T-helper 2 cell treated with Interferon-gamma antibody and Interleukin-4, amounts not matched to agents 5 μg/mL and 100 μg/mL, for 36 hours (primary cell): ENCODE measurements around the gene BMP5.

Experiments used
- DNase-seq: peaks from one replicate; pipeline ENCODE4 v3.0.0; 2021; ENCODE audit warnings: low spot score
- H3K27ac Mint-ChIP-seq: one replicate; pipeline ENCODE4 v1.8.0; 2021; ENCODE audit warnings: mild to moderate bottlenecking, mixed read lengths
- H3K27me3 Mint-ChIP-seq: one replicate; pipeline ENCODE4 v1.8.0; 2021; ENCODE audit warnings: low read depth, mixed read lengths
- H3K36me3 Mint-ChIP-seq: one replicate; pipeline ENCODE4 v1.8.0; 2021; ENCODE audit warnings: low read depth, mixed read lengths
- H3K4me1 Mint-ChIP-seq: one replicate; pipeline ENCODE4 v1.8.0; 2021; ENCODE audit warnings: low read depth, mixed read lengths
- H3K4me3 Mint-ChIP-seq: one replicate; pipeline ENCODE4 v1.8.0; 2022; ENCODE audit warnings: mild to moderate bottlenecking, moderate library complexity, mixed read lengths
- H3K9me3 Mint-ChIP-seq: one replicate; pipeline ENCODE4 v1.8.0; 2021; ENCODE audit warnings: mixed read lengths

The BMP5 gene

DNA sequence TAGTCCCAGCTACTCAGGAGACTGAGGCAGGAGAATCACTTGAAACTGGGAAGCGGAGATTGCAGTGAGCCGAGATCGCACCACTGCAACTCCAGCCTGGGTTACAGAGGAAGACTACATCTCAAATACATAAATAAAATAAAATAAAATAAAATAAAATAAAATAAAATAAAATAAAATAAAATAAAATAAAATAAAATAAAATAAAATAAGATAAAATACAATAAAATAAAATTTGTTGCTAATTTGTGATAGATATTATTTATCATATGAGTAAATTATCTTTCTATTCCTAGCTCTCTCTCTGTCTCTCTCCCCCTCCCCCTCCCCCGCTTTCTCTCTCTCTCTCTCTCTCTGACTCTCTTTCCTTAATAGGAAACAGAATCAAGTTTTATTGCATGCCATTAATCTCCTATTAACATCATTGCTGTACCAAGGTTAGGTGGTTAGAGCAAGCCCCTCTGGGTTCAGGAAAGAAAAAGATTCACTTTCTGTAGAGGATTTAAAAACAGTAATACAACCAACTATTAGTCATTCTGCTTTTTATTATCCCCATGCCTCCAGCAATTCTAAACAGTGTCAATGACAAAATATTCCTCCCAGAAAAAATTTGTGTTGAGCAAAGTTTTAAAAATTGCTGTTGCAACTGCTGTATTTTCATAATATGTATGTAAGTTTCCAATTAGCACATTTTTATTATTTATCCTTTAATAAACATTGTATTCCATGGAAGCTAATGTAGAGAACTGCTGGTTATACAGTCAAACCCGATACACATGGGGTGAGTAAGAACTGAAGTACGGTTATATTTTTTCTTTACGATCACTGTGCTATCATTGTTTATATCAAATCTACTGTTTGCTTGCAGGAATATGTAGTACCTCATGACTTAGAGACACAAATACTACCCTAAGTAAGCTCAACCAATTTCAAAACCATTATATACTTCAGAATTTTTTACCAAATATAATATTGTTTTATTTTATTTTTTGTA is 22.1 kb downstream of the BMP5 start:
- no peaks in the 10 kb centered on the region for H3K27me3 Mint-ChIP-seq
- H3K9me3 Mint-ChIP-seq, result no peaks in the 10 kb centered on the region
- no peak for DNase-seq
- H3K36me3 Mint-ChIP-seq, result no peaks in the 10 kb centered on the region
- H3K27ac Mint-ChIP-seq, result no peak overlapping the region
- H3K4me3 Mint-ChIP-seq, result no peak overlapping the region
- H3K4me1 Mint-ChIP-seq, result no peaks in the 10 kb centered on the region

DNA sequence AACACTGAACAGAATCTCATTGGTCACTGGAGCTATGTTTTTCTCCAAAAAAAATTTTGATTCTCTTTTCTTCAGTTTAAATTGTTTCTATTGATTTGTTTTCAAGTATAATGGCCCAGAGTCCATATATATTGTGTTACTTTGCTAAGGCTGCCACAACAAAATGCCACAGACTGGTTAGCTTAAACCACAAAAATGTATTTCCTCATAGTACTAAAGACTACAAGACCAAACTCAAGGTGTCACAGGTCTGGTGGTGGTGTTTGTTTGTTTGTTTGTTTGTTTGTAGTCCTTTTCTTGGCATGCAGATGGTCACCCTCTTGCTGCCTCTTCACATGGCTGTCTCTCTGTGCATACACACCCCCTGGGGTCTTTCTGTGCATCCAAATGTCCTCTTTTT is 34.0 kb downstream of the BMP5 start:
- no peak overlapping the region for H3K4me3 Mint-ChIP-seq

DNA sequence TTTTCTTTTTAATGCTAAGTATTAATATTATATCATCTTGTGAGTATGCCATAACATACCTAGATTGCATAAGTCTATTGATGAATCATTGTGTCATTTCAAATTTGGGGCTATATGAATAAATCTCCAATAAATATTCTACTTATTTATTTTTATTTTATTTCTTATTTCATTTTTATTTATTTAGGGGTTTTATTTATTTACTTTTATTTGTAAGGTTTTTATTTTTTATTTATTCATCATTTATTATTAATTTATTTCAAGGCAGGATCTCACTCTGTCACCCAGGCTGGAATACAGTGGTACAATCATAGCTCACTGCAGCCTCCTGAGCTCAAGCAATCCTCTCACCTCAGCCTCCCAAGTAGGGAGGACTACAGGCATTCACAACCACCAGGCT is 36.3 kb downstream of the BMP5 start:
- DNase-seq, result no peak
- no peaks in the 10 kb centered on the region for H3K27me3 Mint-ChIP-seq
- H3K36me3 Mint-ChIP-seq, result no peaks in the 10 kb centered on the region
- no peak overlapping the region for H3K4me3 Mint-ChIP-seq
- no peaks in the 10 kb centered on the region for H3K4me1 Mint-ChIP-seq
- H3K9me3 Mint-ChIP-seq, result no peaks in the 10 kb centered on the region
- no peak overlapping the region for H3K27ac Mint-ChIP-seq

More for the DNA sequence above, 34.0 kb downstream of the BMP5 start:
- Mint-ChIP-seq H3K9me3 (no peaks in the 10 kb centered on the region), H3K27ac (no peak overlapping the region), H3K36me3 (no peaks in the 10 kb centered on the region), H3K27me3 (no peaks in the 10 kb centered on the region), H3K4me1 (no peaks in the 10 kb centered on the region)
- no peak for DNase-seq

DNA sequence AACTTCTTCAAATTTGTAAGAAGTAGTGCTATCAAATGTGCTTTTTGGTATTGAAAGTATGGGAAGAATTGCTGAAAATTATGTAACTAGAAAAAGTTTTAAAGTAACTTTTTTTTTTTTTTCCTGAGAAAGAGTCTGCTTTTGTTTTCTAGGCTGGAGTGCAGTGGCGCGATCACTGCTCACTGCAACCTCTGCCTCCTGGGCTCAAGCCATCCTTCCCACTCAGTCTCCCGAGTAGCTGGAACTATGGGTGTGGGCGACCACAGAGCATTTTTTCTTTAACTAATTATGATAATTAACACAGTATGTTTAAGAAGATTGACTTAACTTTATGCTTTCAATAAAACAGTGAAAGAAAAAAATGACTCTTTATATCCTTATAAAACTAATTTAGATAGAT is 38.4 kb downstream of the BMP5 start:
- no peak overlapping the region for H3K4me3 Mint-ChIP-seq
- no peaks in the 10 kb centered on the region for H3K9me3 Mint-ChIP-seq
- H3K36me3 Mint-ChIP-seq, result no peaks in the 10 kb centered on the region
- no peak for DNase-seq
- H3K27me3 Mint-ChIP-seq, result no peaks in the 10 kb centered on the region
- no peak overlapping the region for H3K27ac Mint-ChIP-seq
- no peaks in the 10 kb centered on the region for H3K4me1 Mint-ChIP-seq

DNA sequence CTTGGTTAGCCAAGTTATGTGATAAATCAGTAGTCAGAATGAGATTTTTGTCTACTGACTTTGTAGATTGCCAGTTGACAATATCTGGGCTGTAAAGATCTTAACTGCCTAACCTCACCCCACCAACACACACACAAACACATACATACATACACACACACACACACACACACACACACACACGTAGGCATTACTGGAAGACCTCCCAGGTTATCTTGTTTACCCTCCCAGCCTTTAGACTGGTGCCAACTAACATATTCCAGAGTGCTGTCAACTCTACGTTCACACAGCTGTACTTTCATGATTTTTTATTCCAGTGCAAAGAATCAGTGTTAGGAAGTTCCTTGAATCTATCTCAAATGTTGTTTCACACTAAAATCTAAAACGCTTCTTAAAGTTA is 38.9 kb downstream of the BMP5 start:
- Mint-ChIP-seq H3K27me3 (no peaks in the 10 kb centered on the region), H3K36me3 (no peaks in the 10 kb centered on the region)

DNA sequence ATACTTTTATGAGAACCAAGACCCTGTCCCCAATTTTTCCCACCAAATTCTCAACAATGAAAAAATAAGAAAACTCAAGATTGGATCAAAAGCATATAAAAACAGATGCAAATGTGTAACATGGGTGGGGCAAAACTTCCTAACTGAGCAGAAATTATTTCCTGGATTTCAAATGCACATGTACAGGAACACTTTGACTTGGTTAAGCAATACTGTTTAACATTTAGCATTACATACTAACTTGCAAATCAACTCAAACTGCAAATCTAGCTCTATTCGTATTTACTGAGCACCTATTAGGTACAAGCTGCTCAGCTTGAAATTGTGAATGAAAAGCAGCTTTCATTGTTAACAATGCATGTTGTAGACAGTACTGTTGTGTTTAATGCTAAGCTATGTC is 40.2 kb downstream of the BMP5 start:
- H3K9me3 Mint-ChIP-seq, result no peaks in the 10 kb centered on the region

More for the DNA sequence above, 38.9 kb downstream of the BMP5 start:
- no peaks in the 10 kb centered on the region for H3K9me3 Mint-ChIP-seq
- no peak overlapping the region for H3K4me3 Mint-ChIP-seq
- no peak for DNase-seq
- no peak overlapping the region for H3K27ac Mint-ChIP-seq
- H3K4me1 Mint-ChIP-seq, result no peaks in the 10 kb centered on the region

DNA sequence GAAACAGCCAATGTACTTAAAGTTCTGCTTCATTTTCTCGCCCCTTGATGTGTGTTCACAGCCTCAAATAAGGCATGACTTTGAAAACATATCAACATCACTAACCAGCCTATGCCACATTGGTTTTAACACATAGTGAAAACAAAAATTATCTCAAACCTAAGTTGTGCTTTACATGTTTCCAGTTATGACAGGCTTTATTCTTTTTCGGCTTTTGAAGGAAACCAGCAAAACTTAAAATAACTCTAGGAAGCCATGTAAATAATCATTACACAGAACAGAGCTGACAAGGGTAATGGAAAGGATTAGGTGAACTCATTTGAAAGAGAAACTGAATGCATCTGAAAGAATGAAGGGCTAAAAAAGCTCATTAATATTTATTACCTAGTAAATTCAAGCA is 42.1 kb downstream of the BMP5 start:
- DNase-seq, result no peak
- Mint-ChIP-seq H3K4me1 (no peaks in the 10 kb centered on the region), H3K27me3 (no peaks in the 10 kb centered on the region), H3K9me3 (no peaks in the 10 kb centered on the region), H3K36me3 (no peaks in the 10 kb centered on the region), H3K4me3 (no peak overlapping the region), H3K27ac (no peak overlapping the region)

More for the DNA sequence above, 40.2 kb downstream of the BMP5 start:
- no peak for DNase-seq
- Mint-ChIP-seq H3K36me3 (no peaks in the 10 kb centered on the region), H3K4me1 (no peaks in the 10 kb centered on the region), H3K27ac (no peak overlapping the region), H3K27me3 (no peaks in the 10 kb centered on the region), H3K4me3 (no peak overlapping the region)

DNA sequence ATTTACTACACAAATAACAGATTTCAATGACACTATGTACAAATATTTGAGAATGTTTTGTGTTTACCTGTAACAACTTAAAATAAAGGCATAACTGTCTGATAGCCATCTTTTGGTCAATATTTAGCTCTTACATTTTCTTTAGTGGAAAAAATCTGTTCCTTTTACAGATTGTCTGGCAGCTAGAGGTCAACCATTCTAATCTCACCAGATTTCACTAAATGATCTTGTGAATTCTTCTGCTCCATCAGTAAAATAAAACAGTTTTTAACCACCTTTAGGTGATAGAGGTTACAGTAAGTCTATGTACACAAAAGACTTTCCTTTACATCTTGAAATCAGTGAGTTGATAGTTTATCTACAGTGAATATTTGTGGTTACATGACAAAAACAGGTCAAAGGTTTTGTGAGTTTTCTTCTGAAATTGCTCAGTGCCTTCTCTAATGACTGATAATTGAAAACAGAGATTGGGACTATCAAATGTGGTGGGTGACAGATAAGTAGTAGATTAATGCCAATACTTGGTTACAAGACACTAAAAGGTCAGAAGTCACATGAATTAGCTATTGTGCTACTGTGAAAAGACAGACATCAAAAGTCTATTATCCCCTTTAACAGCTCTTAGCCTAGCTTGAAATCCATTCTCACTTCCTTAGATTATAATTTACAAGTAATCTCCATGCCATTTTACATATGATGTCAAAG is 47.4 kb downstream of the BMP5 start:
- H3K36me3 Mint-ChIP-seq, result no peaks in the 10 kb centered on the region
- H3K4me3 Mint-ChIP-seq, result no peak overlapping the region
- H3K4me1 Mint-ChIP-seq, result no peaks in the 10 kb centered on the region
- H3K27me3 Mint-ChIP-seq, result no peaks in the 10 kb centered on the region
- DNase-seq, result no peak
- H3K9me3 Mint-ChIP-seq, result no peaks in the 10 kb centered on the region
- H3K27ac Mint-ChIP-seq, result no peak overlapping the region

DNA sequence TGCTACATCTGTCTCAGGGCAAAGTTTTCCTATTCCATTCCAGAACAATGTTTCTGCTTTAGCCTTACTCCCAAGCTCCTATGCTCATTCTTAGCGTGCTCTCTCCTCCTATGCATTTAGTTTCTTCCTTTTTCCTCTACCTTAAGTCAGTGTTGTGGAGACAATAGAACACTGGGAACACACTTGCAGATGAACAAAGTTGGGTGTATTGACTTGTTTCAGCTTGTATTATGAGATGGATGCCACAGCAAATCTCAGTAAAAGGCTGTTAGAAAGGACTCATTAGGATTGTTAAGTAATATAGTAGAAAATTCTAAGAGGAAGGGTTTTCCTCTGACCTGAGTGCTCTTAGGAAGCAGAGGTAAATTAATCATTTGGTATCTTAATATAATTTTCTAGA is 48.4 kb downstream of the BMP5 start:
- Mint-ChIP-seq H3K4me1 (no peaks in the 10 kb centered on the region), H3K27me3 (no peaks in the 10 kb centered on the region), H3K4me3 (no peak overlapping the region), H3K9me3 (no peaks in the 10 kb centered on the region), H3K27ac (no peak overlapping the region), H3K36me3 (no peaks in the 10 kb centered on the region)
- no peak for DNase-seq

DNA sequence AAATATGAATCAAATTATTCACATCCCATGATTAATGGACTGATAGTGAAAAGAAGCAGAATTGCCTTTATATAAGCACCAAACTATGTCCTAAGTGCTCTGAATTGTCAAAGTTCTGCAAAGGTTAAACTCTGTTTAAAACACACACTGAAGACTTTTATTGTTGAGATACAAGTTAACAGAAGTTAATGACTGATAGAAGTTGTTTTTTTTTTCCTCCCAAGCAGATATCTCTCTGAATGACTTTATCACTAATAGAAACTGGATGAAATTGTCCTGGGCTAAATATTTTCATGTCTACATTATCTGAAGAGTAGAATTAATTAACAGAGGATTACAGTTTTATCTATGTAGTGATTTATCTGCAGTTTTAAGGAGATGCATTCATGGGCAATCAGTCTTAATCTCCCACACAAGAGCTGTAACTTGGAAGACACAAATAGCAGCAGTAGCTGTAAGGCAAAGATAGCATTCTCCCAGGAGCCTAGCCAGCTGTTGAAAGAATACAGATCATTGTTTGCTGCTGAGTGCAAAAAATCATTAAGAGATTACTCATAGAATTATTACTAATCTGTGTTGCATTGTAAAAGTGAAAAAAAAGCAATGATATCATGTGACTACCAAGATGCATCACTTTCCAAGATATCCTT is 49.9 kb downstream of the BMP5 start:
- H3K27ac Mint-ChIP-seq, result no peak overlapping the region
- no peaks in the 10 kb centered on the region for H3K36me3 Mint-ChIP-seq
- H3K4me1 Mint-ChIP-seq, result no peaks in the 10 kb centered on the region
- H3K9me3 Mint-ChIP-seq, result no peaks in the 10 kb centered on the region
- H3K4me3 Mint-ChIP-seq, result no peak overlapping the region
- no peaks in the 10 kb centered on the region for H3K27me3 Mint-ChIP-seq
- no peak for DNase-seq

DNA sequence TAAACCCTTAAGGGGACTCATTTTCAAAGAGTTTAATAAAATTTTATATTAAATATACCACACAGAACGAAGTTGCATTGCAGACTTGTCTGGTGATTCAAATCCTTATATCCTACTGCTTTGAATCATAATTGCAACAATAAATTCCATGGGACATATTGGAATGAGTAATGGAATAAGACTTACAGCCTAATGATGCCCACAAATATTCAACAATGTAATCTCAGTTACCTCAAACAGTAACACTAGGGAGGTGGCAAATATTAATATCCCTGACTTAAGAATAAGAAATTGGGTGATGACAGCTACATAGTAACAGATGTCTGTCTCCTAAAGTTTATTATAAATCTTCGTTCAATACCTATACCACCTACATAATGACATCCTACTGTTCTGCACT is 52.6 kb downstream of the BMP5 start:
- no peaks in the 10 kb centered on the region for H3K9me3 Mint-ChIP-seq
- no peak overlapping the region for H3K4me3 Mint-ChIP-seq
- no peaks in the 10 kb centered on the region for H3K27me3 Mint-ChIP-seq
- DNase-seq, result no peak
- no peaks in the 10 kb centered on the region for H3K36me3 Mint-ChIP-seq
- H3K4me1 Mint-ChIP-seq, result no peaks in the 10 kb centered on the region
- H3K27ac Mint-ChIP-seq, result no peak overlapping the region

DNA sequence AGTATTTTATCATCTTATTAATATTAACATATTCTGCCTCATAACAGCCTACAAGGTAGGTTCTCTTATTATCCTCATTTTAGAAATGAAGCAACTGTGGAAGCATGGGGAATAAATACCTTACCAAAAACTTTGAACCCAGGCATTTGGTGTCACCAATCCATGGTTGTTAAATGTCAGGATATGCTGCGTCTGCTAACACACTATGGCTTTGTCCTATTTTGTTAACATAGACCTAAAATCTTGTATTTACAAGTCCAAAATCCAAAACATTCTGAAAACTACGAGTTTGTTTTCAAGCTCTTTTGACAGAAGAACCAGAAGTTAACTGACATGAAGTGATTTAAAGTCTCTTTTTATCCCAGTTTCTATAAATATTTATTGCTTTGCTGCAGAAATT is 53.4 kb downstream of the BMP5 start:
- H3K36me3 Mint-ChIP-seq, result no peaks in the 10 kb centered on the region
- H3K9me3 Mint-ChIP-seq, result no peaks in the 10 kb centered on the region
- no peaks in the 10 kb centered on the region for H3K4me1 Mint-ChIP-seq
- no peak overlapping the region for H3K4me3 Mint-ChIP-seq
- no peaks in the 10 kb centered on the region for H3K27me3 Mint-ChIP-seq
- no peak overlapping the region for H3K27ac Mint-ChIP-seq
- no peak for DNase-seq

DNA sequence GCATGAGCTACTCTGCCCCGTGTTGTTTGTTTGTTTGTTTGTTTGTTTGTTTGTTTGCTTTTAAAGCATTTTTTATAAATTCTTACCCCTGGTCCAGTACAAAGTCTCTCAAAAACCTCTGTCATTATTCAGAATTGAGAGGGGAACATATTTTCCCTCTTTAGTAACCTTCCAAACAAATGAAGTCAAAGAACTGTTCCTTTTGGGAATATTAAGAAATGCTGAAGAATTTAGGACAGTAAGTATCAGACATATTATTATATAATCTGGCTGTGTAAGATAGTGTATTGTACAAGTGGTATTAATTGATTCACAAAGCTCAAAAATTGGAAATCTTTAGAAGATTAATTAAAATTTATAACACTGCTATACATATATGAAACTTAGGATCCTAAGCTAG is 54.7 kb downstream of the BMP5 start:
- DNase-seq, result no peak
- Mint-ChIP-seq H3K36me3 (no peaks in the 10 kb centered on the region), H3K27ac (no peak overlapping the region), H3K27me3 (no peaks in the 10 kb centered on the region), H3K4me3 (no peak overlapping the region), H3K4me1 (no peaks in the 10 kb centered on the region), H3K9me3 (peaks cover 4% of the 10 kb centered on the region)

DNA sequence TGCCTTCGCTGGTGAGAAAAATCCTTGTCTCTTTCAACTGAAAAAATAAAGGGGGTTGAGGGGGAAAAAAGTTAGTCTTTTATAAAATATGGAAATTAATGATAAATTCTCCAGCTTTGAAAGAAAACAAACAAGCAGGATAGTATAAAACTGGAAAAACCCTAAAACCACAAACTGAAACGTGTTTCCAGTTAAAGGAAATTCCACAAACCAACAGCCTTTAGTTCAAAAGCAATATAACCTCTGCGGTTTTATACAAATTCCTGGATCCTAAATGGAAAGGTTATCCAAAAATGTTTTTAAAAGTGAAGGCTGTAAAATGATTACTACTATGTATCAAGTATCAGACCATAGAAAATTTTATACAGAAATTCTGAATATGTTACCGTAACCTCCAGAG is 55.6 kb downstream of the BMP5 start:
- Mint-ChIP-seq H3K27me3 (no peaks in the 10 kb centered on the region), H3K4me3 (no peak overlapping the region), H3K36me3 (no peaks in the 10 kb centered on the region), H3K27ac (no peak overlapping the region), H3K9me3 (peaks cover 4% of the 10 kb centered on the region), H3K4me1 (no peaks in the 10 kb centered on the region)
- DNase-seq, result no peak
